Stimulated activated naive CD4-positive, alpha-beta T cell treated with Interleukin-2 at 50 U/mL for 16 hours (primary cell): ENCODE data around the gene ELMOD2.

Source experiments
- DNase-seq: peaks from one replicate; lab custom pipeline; 2025; lab: John Stamatoyannopoulos, UW

The ELMOD2 gene

GRCh38 chr4:140581078-140581477, 57.1 kb downstream of the ELMOD2 start:
- DNase-seq: no peak

GRCh38 chr4:140584439-140584838, 60.5 kb downstream of the ELMOD2 start:
- no peak for DNase-seq

DNA sequence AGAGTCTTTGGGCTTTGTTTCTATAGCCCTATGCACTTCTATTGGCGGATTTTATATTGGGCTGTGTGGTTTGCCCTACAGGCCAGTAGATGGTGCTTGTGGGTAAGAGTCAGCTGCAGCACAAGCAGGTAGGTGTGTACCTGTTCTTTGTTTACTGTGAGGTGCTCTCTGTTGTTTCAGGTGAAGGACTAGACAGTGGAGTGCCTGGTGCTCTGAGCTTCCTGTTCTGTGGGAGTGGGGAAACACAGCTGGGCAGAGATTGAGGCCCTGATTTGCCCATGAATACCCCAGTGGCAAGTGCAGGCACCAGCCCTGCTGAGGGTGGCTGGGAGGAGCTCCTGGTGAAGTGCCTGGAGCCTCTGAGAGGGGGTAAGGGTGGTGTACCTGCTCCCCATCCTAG, 71.1 kb downstream of the ELMOD2 start:
- DNase-seq: no peak

DNA sequence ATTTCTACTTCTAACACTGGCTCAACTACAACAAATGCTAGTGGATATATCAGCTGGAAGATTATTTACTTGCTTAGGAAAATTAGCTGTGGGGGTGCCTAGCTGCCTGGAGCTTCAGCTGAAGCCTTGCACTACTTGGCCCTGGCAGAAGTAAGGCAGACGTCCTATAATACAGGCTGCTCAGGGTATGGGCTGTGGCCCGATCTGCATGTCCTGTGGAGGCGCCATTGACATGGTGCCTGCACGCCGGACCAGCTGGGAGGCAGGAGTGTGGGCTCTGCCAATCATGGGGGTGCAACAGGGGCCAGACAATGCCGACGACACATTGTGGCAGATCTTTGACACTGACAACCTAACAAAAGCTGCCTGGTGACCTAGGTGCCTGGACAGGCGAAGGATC, 76.4 kb downstream of the ELMOD2 start:
- no peak for DNase-seq

GRCh38 chr4:140602714-140603113, 78.7 kb downstream of the ELMOD2 start:
- DNase-seq: no peak

DNA sequence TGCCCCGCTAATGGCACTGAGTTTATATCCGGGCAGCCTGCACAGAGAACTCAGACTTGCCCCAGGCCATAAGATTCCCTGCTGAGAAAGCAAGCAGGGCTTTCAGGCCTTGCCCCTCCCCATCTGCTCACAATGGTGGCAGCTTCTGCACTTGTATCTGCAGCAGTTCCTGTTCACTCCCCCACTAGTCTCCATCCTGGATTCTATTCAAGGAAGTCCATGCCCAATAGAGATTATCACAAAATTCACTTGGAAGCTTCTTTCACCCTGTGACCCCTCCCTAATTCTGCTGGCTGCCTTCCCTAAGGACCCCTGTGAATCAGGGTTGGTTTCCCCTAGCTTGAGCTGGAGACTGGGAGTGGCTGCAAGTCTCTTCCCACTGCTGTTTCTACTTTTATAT, 79.3 kb downstream of the ELMOD2 start:
- no peak for DNase-seq
